Measurements from ENCODE around the gene CRIP2.
A peak's percentile ranks its signal among the peaks of the same experiment; 100 is the strongest.

- TF ChIP-seq POLR2A (IDR thresholded peaks at IDR 0.05) = peak in 2 of 3 donors; percentile 12 to 20
- no peak for TF ChIP-seq CTCF (IDR thresholded peaks at IDR 0.05)
These were observed 741 bp upstream of the CRIP2 start for GRCh38 chr14:105473677-105474482.

Measured in body of pancreas (tissue), 4 donors.